Loucy (cell line): ENCODE measurements around the gene CHMP5.

Source experiments
- H2AFZ ChIP-seq: fragments of 200-600 bp; sonication (generic); 2 replicates; pipeline ENCODE4 v1.6.0; 2016; ENCODE audit warnings: antibody characterized with exemption, mild to moderate bottlenecking, low read length, moderate library complexity
- H3F3A ChIP-seq: fragments of 200-600 bp; 2 replicates; pipeline ENCODE4 v1.6.0; 2016; ENCODE audit warnings: antibody characterized with exemption, low read depth, mild to moderate bottlenecking
- H3K27me3 ChIP-seq: fragments of 200-600 bp; sonication (generic); 2 replicates; pipeline ENCODE4 v1.6.1; 2014; ENCODE audit warnings: low read length, mild to moderate bottlenecking; ENCODE audit not compliant: insufficient read depth, poor library complexity, severe bottlenecking
- H3K36me3 ChIP-seq: fragments of 200-600 bp; sonication (generic); 2 replicates; pipeline ENCODE4 v1.6.1; 2016; ENCODE audit warnings: low read length; ENCODE audit not compliant: insufficient read depth
- H3K4me1 ChIP-seq: fragments of 200-600 bp; sonication (generic); 2 replicates; pipeline ENCODE4 v1.5.1; 2014; ENCODE audit warnings: low read length, mild to moderate bottlenecking; ENCODE audit not compliant: insufficient read depth, poor library complexity, severe bottlenecking
- H3K4me2 ChIP-seq: fragments of 200-600 bp; sonication (generic); 2 replicates; pipeline ENCODE4 v1.6.0; 2014; ENCODE audit warnings: antibody characterized with exemption, low read length, low read depth, mild to moderate bottlenecking; ENCODE audit not compliant: poor library complexity, severe bottlenecking
- H3K4me3 ChIP-seq: fragments of 200-600 bp; sonication (generic); 2 replicates; pipeline ENCODE4 v1.5.1; 2014; ENCODE audit warnings: low read length, mild to moderate bottlenecking, mixed read lengths; ENCODE audit not compliant: poor library complexity, severe bottlenecking
- H3K79me2 ChIP-seq: fragments of 200-600 bp; sonication (generic); 2 replicates; pipeline ENCODE4 v1.6.1; 2014; ENCODE audit warnings: low read length; ENCODE audit not compliant: insufficient read depth
- H3K9ac ChIP-seq: fragments of 200-600 bp; sonication (generic); 2 replicates; pipeline ENCODE4 v1.6.0; 2014; ENCODE audit warnings: mild to moderate bottlenecking, low read depth, low read length, moderate library complexity; ENCODE audit not compliant: poor library complexity, severe bottlenecking
- H3K9me2 ChIP-seq: fragments of 200-600 bp; sonication (generic); replicated peaks from 2 replicates; pipeline ENCODE4 v1.6.1; 2016; ENCODE audit warnings: low read depth, low read length, mixed read lengths
- H3K9me3 ChIP-seq: fragments of 200-600 bp; sonication (generic); 2 replicates; pipeline ENCODE4 v1.6.1; 2014; ENCODE audit warnings: mild to moderate bottlenecking, antibody characterized with exemption, low read length, low read depth; ENCODE audit not compliant: insufficient read depth
- H4K20me1 ChIP-seq: fragments of 200-600 bp; sonication (generic); 2 replicates; pipeline ENCODE4 v1.6.0; 2014; ENCODE audit warnings: antibody characterized with exemption, low read length, mild to moderate bottlenecking; ENCODE audit not compliant: insufficient read depth, poor library complexity, severe bottlenecking
- CTCF ChIP-seq: fragments of 200-600 bp; sonication (generic); conservative IDR thresholded peaks from 2 replicates; pipeline ENCODE4 v1.5.1; 2014; ENCODE audit warnings: mild to moderate bottlenecking, antibody characterized with exemption, low read length
- EZH2phosphoT487 ChIP-seq: fragments of 200-600 bp; IDR thresholded peaks from 2 replicates; pipeline ENCODE4 v1.6.1; 2018; ENCODE audit warnings: antibody characterized with exemption, mild to moderate bottlenecking, moderate library complexity, borderline replicate concordance

CHMP5 gene

DNA sequence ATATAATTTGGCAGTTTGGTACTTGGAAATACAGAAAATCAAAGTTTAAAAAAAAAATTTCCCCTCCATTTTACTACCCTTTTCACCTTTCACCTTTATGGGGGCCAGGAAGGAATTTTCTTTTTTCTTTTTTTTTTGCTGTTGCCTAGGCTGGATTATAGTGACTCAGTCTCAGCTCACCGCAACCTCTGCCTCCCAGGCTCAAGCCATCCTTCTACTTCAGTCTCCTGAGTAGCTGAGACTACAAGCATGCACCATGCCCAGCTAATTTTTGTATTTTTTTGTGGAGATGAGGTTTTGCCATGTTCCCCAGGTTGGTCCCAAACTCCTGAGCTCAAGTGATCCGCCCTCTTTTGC, 9.1 kb downstream of the CHMP5 start:
- no peaks in the 10 kb centered on the region for H3K4me1 ChIP-seq
- H3K9me2 ChIP-seq: no peaks in the 10 kb centered on the region
- peaks cover 6% of the 10 kb centered on the region; the same call in 1 of the 2 replicates for H3K79me2 ChIP-seq
- H3F3A ChIP-seq: no peaks in the 10 kb centered on the region
- no peak overlapping the region for H2AFZ ChIP-seq
- H3K4me3 ChIP-seq: no peak overlapping the region
- H3K4me2 ChIP-seq: no peak overlapping the region
- H3K36me3 ChIP-seq: peaks cover 74% of the 10 kb centered on the region; the same call in 1 of the 2 replicates
- no peak for TF ChIP-seq EZH2phosphoT487
- no peak for TF ChIP-seq CTCF
- H3K27me3 ChIP-seq: no peaks in the 10 kb centered on the region
- no peaks in the 10 kb centered on the region for H3K9me3 ChIP-seq
- H4K20me1 ChIP-seq: no peaks in the 10 kb centered on the region
- H3K9ac ChIP-seq: peak overlapping the region; percentile 1

- no peak for TF ChIP-seq EZH2phosphoT487
- TF ChIP-seq CTCF: no peak
Measured at GRCh38 chr9:33277484-33277883, 12.6 kb downstream of the CHMP5 start.

DNA sequence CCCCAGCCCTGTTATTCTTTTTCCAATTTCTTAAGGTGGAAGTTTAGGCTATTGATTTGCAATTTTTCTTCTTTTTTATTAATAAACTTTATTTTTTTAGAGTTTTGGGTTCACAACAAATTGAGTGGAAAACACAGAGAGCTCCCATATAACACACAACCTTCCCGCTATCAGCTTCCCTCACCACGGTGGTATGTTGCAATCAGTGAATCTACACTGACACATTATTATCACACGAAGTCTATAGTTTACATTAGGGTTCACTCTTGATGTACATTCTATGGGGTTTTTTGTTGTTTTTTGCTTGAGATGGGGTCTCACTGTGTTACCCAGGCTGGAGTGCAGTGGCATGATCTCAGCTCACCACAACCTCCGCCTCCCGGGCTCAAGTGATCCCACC, 20.7 kb downstream of the CHMP5 start:
- Histone ChIP-seq H3K9me2 (no peaks in the 10 kb centered on the region), H2AFZ (no peak overlapping the region), H3K27me3 (no peaks in the 10 kb centered on the region), H4K20me1 (no peaks in the 10 kb centered on the region), H3K9ac (no peak overlapping the region), H3K4me1 (no peaks in the 10 kb centered on the region), H3K79me2 (peaks cover 6% of the 10 kb centered on the region), H3K36me3 (peaks cover 21% of the 10 kb centered on the region; the same call in 1 of the 2 replicates), H3K9me3 (no peaks in the 10 kb centered on the region), H3K4me2 (no peak overlapping the region), H3F3A (peaks cover 7% of the 10 kb centered on the region), H3K4me3 (no peak overlapping the region)
- TF ChIP-seq CTCF: no peak
- no peak for TF ChIP-seq EZH2phosphoT487

More at GRCh38 chr9:33277484-33277883, 12.6 kb downstream of the CHMP5 start:
- Histone ChIP-seq H3K36me3 (peaks cover 86% of the 10 kb centered on the region), H3K4me2 (no peak overlapping the region), H3K9me2 (no peaks in the 10 kb centered on the region), H3K4me1 (no peaks in the 10 kb centered on the region), H3K9me3 (no peaks in the 10 kb centered on the region), H3K9ac (no peak overlapping the region), H4K20me1 (no peaks in the 10 kb centered on the region), H3F3A (no peaks in the 10 kb centered on the region), H3K27me3 (no peaks in the 10 kb centered on the region), H3K79me2 (0 out of 2 replicates have a peak, but pooled peaks cover 6% of the 10 kb centered on the region), H3K4me3 (no peak overlapping the region), H2AFZ (no peak overlapping the region)
